ENCODE results near the gene SDK1.

The SDK1 gene

DNA sequence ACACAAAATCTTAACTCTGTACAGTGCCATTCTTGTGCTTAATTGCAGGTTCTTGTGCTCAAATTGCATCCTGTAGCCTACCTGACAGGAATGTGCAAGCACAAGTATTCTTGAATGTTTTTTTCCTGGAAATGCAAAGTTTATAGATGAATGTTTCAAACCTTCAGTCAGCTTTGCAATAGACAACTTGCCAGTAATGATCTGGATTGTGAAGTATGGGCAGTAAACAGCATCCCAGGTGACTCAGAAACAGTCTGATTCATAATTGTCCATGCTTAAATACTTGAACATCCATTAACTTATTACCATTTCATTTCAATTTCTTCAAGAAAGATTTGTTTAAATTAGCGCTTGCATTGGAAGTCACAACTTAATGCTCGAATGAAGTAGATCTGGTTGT is 347.2 kb downstream of the SDK1 start:
- peak; percentile 2 for DNase-seq (ENCODE audit: low read depth)
- TF ChIP-seq, protein P1, sequence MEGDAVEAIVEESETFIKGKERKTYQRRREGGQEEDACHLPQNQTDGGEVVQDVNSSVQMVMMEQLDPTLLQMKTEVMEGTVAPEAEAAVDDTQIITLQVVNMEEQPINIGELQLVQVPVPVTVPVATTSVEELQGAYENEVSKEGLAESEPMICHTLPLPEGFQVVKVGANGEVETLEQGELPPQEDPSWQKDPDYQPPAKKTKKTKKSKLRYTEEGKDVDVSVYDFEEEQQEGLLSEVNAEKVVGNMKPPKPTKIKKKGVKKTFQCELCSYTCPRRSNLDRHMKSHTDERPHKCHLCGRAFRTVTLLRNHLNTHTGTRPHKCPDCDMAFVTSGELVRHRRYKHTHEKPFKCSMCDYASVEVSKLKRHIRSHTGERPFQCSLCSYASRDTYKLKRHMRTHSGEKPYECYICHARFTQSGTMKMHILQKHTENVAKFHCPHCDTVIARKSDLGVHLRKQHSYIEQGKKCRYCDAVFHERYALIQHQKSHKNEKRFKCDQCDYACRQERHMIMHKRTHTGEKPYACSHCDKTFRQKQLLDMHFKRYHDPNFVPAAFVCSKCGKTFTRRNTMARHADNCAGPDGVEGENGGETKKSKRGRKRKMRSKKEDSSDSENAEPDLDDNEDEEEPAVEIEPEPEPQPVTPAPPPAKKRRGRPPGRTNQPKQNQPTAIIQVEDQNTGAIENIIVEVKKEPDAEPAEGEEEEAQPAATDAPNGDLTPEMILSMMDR (conservative IDR thresholded peaks at IDR 0.05; ENCODE audit: low read depth, low read length): no peak
- no peak overlapping the region for H3K4me3 ChIP-seq (ENCODE audit: low read depth, low read length)

DNA sequence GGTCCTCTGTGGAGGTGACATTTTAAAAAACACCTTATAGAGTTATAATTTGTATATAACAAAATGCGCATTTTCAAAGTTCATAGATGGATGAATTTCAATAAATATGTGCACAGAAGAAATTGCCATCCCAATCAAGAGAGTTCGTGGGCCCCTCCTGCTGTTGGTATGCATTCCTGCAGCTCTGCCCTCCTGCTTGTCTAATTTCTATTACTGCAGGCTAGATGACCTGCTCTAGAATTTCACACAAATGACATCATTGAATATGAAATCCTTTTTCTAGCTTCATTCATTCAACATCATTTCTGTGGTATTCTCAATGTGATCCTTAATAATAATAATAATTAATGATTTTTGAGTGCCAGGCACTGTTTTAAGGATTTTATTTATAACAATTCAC is 348.2 kb downstream of the SDK1 start:
- TF ChIP-seq, protein P1 (conservative IDR thresholded peaks at IDR 0.05; ENCODE audit: low read depth, low read length): peak; percentile 73
- no peak overlapping the region for H3K4me3 ChIP-seq (ENCODE audit: low read depth, low read length)
- peak; percentile 69 for DNase-seq (ENCODE audit: low read depth)

DNA sequence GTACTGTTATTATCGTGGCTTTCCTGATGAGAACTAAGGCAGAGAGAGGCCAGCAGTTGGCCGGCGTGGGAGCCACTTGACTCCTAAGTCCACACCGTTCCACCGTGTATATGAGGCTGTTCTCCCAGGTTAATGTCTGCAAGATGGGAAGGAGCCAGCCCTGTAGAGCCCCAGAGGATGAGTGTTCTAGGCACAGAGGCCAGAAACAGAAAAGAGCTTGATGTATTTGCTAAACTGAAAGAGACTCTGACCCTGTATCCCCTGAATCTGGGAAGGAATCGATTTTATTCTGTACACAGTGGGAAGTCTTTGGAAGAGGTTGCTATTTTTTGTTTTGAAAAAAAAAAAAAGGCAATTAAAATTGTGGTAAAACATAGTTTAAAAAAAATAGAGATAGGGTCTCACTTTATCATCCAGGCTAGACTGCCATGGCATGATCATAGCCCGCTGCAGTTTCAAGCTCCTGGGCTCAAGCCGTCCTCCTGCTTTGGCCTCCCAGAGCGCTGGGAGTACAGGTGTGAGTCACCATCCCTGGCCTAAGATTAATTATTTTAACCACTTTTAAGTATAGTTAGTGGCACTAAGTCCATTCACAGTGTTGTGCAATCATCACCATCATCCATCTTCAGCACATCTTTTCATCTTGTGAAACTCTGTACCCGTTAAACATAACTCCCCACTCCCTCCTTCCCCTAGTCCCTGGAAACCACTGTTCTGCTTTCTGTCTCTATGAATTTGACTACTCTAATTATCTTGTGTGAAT is 348.8 kb downstream of the SDK1 start:
- TF ChIP-seq, protein P1 (conservative IDR thresholded peaks at IDR 0.05; ENCODE audit: low read depth, low read length): no peak
- DNase-seq (ENCODE audit: low read depth): peak; percentile 4
- H3K4me3 ChIP-seq (ENCODE audit: low read depth, low read length): no peak overlapping the region

DNA sequence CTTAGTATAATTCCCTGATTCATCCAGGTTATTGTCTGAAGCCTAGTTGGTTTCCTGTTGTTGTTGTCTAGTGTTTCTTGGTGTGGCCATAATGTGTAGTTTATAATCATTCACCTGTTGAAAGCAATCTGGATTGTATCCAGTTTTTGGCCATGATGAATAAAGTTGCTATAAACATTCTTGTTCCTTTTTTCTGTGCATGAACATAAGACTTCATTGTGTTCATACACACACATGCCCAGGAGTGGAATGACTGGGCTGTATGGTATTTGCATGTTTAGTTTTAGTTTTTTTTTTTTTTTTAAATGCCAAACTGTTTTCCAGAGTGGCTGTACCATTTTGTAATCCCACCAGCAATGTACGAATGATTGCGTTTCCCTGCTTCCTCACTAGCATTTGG is 349.8 kb downstream of the SDK1 start:
- peak; percentile 6 for DNase-seq (ENCODE audit: low read depth)
- TF ChIP-seq, protein P1 (conservative IDR thresholded peaks at IDR 0.05; ENCODE audit: low read depth, low read length): no peak
- H3K4me3 ChIP-seq (ENCODE audit: low read depth, low read length): no peak overlapping the region

DNA sequence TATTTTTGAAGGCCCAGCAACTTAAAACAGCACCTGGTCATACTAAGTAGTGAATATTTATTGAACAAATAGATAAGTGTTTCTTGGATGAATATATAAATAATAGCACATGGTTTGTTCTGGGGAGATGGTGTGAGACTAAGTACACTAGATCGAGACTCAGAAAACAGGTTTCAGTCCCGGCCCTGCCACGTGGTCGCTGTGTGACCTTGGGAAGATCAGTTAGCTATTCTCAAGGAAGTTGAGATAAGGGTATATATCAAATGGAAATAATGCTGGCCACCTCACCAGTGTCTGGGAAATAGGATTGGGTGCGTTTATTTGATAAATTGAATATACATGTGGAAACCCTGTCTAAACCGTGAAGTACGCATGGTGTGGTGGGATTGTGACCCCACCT is 354.6 kb downstream of the SDK1 start:
- DNase-seq (ENCODE audit: low read depth): no peak
- no peak overlapping the region for H3K4me3 ChIP-seq (ENCODE audit: low read depth, low read length)
- TF ChIP-seq, protein P1 (conservative IDR thresholded peaks at IDR 0.05; ENCODE audit: low read depth, low read length): no peak

DNA sequence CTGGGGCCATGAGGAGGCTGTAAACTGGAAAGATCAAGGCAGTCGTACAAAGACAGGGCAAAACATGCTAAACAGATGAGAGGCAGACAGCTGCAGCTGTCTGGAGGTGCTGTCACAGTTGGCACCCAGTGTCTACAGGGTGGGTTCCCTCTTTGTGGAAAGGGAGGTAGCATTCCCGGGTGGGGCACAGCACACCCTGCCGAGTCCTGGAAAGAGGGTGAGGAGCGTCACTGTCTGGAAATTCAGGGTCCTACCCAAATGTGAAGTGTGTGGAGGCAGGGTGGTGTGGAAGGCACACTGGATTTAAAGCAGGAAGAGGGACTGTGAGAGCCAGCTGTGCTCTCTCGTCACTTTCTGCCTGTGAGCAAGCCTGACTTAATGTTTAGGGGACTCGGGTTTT is 356.2 kb downstream of the SDK1 start:
- no peak overlapping the region for H3K4me3 ChIP-seq (ENCODE audit: low read depth, low read length)
- TF ChIP-seq, protein P1 (conservative IDR thresholded peaks at IDR 0.05; ENCODE audit: low read depth, low read length): no peak
- DNase-seq (ENCODE audit: low read depth): no peak

DNA sequence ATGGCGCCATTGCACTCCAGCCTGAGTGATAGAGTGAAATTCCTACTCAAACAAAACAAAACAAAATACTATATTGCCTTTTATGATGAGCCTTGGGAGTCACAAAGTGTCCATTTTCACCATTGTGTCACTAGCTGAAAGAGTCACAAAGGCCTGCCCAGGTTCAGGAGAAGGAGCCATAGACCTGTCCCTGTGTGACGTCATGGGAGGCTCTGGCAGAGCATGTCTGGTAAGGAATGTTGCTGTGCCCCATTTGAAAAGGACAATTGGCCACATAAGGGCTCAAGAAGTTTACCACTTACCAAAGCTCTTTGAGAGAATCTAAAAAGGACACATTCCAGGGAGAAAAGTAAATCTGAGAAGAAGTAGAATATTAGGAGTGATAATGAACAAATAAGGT is 367.7 kb downstream of the SDK1 start:
- TF ChIP-seq, protein P1 (conservative IDR thresholded peaks at IDR 0.05; ENCODE audit: low read depth, low read length): no peak
- DNase-seq (ENCODE audit: low read depth): no peak

More for the DNA sequence above, 367.7 kb downstream of the SDK1 start:
- H3K4me3 ChIP-seq (ENCODE audit: low read depth, low read length): no peak overlapping the region

Measured in choroid plexus epithelial cell (primary cell).